Gastroesophageal sphincter (tissue), 3 donors: Measurements from ENCODE around the gene SIDT1.

Source experiments
- CTCF ChIP-seq, 4 experiments: fragments of 200-600 bp in 2 of 4; fragments of 450-650 bp in 2 of 4; sonication (generic) in 1 of 4; IDR thresholded peaks; one replicate each; pipeline ENCODE4 v1.5.1; 2017 to 2019; ENCODE audit warnings: antibody characterized with exemption in 4 of 4, mild to moderate bottlenecking in 2 of 4, moderate library complexity in 2 of 4
- EP300 ChIP-seq: sonication (generic); formaldehyde crosslinking; IDR thresholded peaks from one replicate; pipeline ENCODE4 v1.6.1; 2017; ENCODE audit warnings: antibody characterized with exemption, mild to moderate bottlenecking
- POLR2AphosphoS5 ChIP-seq: sonication (generic); formaldehyde crosslinking; IDR thresholded peaks from one replicate; pipeline ENCODE4 v1.6.1; 2017; ENCODE audit warnings: antibody characterized with exemption

DNA sequence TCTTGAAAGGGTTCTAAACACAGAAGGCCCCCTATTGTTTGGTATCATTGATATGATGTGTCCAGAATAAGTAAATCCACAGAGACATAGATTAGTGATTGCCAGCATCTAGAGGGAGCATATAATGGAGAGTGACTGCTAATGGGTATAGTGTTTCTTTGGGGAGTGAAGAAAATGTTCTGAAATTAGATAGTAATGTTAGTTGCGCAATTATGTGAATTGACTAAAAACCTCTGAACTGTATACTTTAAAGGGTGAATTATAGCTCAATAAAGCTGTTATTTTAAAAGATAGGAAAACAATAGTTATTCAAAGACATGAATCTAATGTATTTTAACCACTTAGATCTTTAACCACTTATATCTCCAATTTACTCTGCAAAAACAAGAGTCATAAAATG is 23.4 kb upstream of the SIDT1 start:
- TF ChIP-seq POLR2AphosphoS5 (no peak), CTCF (IDR thresholded peaks at IDR 0.05) (no peak), EP300 (no peak)
